ENCODE measurements around the gene UBE2O. TPM values are rescaled to one million over a fixed set of nuclear protein-coding genes. Genes with fewer than 3 reads are reported as not detected.

UBE2O gene
- total RNA-seq, 1 donor from 2014 or later: 35.7 TPM

DNA sequence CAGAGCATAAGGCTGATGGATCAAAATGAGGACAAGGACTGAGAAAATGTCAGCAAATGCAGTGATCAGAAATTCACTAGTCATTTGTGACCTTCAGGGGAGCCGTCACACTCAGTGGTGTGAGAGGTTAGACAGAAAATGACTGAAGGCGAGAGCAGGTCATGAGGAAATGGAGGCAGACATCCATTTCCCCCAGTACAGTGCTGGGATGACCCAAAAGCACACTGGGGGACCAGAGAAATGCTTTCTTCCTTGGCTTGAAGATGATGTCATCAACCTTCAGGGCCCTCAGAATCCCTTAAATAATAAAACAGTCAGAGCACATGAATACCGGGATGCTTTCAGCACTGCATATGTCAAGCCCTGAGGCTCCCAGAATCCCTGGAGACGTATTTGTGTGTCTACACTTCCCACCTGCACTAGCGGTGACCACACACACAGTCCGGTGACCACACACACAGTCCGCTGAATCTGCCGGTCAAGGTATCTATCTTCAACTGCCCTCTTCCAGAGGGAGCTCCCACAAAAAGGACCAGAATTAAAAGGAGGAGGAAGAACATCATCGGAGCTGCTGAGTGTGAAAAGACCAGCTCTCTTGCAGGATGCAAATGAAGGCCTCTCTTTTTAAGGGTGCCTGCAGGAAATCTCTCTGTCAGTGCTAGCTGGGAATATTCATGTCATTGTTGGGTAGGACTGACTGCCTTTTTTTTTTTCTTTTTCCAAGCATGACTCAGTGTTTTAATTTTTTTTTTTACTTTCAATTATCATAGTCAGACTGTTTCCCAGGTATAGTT lies 8.2 kb downstream of the UBE2O start:
- Histone ChIP-seq H3K27ac (replicated peaks) (peak overlapping the region; percentile 94), H3K27me3 (ENCODE audit: low read depth) (no peaks in the 10 kb centered on the region), H3K9me3 (replicated peaks) (no peaks in the 10 kb centered on the region), H3K36me3 (no peaks in the 10 kb centered on the region), H3K4me3 (no peak overlapping the region), H3K4me1 (peaks cover 100% of the 10 kb centered on the region)
- TF ChIP-seq, protein P1, sequence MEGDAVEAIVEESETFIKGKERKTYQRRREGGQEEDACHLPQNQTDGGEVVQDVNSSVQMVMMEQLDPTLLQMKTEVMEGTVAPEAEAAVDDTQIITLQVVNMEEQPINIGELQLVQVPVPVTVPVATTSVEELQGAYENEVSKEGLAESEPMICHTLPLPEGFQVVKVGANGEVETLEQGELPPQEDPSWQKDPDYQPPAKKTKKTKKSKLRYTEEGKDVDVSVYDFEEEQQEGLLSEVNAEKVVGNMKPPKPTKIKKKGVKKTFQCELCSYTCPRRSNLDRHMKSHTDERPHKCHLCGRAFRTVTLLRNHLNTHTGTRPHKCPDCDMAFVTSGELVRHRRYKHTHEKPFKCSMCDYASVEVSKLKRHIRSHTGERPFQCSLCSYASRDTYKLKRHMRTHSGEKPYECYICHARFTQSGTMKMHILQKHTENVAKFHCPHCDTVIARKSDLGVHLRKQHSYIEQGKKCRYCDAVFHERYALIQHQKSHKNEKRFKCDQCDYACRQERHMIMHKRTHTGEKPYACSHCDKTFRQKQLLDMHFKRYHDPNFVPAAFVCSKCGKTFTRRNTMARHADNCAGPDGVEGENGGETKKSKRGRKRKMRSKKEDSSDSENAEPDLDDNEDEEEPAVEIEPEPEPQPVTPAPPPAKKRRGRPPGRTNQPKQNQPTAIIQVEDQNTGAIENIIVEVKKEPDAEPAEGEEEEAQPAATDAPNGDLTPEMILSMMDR (IDR thresholded peaks at IDR 0.05; ENCODE audit: borderline replicate concordance): no peak
- intact Hi-C loops (cut with micrococcal nuclease): no loop called here
- DNase-seq: no peak

DNA sequence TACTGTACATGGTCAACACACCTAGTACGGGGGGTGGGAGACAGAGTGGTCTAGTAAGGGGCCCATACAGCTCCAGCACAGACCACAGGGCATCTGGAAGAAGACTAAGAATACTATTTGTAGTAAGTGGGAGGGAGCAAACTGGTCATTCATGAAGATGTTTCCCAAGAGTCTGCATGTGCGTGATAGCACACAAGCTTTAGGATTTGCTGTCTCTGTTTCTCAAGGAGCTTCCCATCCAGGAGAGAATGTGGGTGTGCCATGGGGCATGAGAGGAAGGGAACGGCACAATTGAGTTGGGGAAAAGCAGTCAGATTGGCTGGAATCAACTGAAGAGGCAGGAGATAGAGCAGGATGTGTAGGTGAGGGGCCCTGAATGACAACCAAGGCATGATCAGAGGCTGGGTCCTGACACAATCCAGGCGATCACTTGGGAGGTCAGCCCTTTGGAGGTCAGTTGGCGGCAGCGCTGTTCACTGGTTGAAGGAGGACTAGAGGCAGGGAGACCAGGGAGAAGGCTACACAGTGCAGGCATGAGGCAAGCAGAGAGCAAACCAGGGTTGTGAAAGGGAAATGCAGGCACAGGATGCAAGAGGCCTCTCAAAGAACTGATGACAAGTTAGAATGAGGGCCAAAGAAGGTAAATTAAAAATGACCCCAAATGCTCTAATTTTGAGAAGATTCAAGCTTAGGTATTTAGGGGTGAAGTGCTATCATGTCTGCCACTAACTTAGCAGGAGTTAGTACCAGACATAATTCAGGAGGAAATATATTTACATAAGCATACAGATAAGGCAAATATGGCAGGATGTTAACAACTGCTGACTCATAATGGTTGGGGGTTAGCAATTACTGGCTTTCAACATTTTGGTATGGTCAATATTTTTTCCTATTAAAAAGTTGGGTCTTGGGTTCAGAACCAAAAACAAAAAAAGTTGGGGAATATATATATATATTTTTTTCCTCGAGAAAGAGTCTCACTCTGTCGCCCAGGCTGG lies 10.3 kb downstream of the UBE2O start:
- Histone ChIP-seq H3K36me3 (no peaks in the 10 kb centered on the region), H3K9me3 (replicated peaks) (no peaks in the 10 kb centered on the region), H3K4me1 (peaks cover 100% of the 10 kb centered on the region), H3K27ac (replicated peaks) (peak overlapping the region; percentile 11), H3K4me3 (no peak overlapping the region), H3K27me3 (ENCODE audit: low read depth) (no peaks in the 10 kb centered on the region)
- DNase-seq: no peak
- TF ChIP-seq, protein P1 (IDR thresholded peaks at IDR 0.05; ENCODE audit: borderline replicate concordance): no peak
- intact Hi-C loops (cut with micrococcal nuclease): no loop called here

DNA sequence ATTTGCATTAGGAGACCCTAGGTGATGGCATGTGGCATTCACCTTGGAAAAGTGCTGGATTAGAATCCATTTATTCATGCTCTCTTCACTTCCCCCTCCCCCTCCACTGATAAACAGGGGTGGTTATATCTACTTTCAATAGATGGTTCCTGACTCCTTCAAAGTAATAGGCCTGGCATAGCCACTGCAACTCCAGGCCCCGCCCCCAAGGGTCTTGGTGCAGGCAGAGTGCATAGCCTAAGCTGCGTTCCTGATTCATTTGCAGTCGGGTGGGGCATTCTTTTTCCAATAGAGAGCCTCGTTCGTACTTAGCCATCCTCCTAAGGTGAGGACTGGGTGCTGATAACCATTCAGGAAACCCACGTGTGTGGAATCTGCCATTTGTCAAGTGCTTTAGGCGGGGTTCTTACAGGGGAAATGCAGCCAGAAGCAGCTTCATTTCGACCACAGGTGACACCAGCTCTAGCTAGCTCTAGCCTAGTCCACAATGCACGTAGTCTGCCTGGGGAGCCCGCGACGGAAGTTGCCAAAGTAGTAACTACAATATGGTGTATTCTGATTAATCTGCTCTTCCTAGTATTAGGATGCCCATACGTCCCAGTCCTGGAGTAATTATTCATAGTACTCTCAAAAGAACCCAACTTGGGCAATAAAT lies 11.1 kb downstream of the UBE2O start:
- DNase-seq: no peak
- H3K36me3 ChIP-seq: no peaks in the 10 kb centered on the region
- TF ChIP-seq, protein P1 (IDR thresholded peaks at IDR 0.05; ENCODE audit: borderline replicate concordance): no peak
- H3K27ac ChIP-seq (replicated peaks): no peak overlapping the region
- H3K9me3 ChIP-seq (replicated peaks): no peaks in the 10 kb centered on the region
- no peaks in the 10 kb centered on the region for H3K27me3 ChIP-seq (ENCODE audit: low read depth)
- H3K4me3 ChIP-seq: no peak overlapping the region
- intact Hi-C loops (cut with micrococcal nuclease): no loop called here
- H3K4me1 ChIP-seq: peaks cover 98% of the 10 kb centered on the region

DNA sequence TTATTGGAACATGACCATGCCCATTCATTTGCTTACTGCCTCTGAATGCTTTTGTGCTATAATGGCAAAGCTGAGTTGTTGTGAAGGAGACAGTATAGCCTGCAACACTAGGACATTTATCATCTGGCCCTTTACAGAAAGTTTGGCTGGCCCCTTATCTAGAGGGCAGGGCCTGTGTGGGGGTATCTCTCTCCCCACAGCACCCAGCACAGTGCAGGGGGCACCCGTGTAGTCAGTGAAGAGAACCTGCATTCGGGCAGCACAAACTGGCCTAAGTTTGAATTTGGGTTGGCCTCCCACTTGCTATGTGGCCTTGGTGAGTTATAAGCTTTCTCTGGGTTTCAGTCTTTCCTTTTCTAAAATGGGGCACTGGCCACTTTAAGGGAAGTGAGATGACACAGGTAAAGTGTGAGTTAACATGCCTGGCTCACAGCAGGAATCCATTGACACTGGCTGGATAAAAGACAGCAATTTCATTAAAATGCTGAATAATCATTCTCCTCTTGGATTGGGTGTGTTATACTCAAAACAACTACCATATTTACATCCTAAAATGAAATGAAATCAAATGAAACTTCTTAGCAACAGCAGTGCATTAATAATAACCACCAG lies 12.1 kb downstream of the UBE2O start:
- peaks cover 98% of the 10 kb centered on the region for H3K4me1 ChIP-seq
- intact Hi-C loops (cut with micrococcal nuclease): no loop called here
- H3K4me3 ChIP-seq: no peak overlapping the region
- H3K27me3 ChIP-seq (ENCODE audit: low read depth): no peaks in the 10 kb centered on the region
- no peaks in the 10 kb centered on the region for H3K36me3 ChIP-seq
- no peak overlapping the region for H3K27ac ChIP-seq (replicated peaks)
- no peak for DNase-seq
- TF ChIP-seq, protein P1 (IDR thresholded peaks at IDR 0.05; ENCODE audit: borderline replicate concordance): no peak
- no peaks in the 10 kb centered on the region for H3K9me3 ChIP-seq (replicated peaks)

Data from left ventricle myocardium inferior (tissue), 1 donor.